Fibroblast of pulmonary artery (primary cell): ENCODE data around the gene FILIP1L.

Experiments
- DNase-seq: peaks from one replicate; pipeline ENCODE4 v3.0.0-alpha.2; 2010; ENCODE audit warnings: low read depth
- H3K4me3 ChIP-seq: replicated peaks from 2 replicates; pipeline ENCODE4 v1.5.1; 2011; ENCODE audit warnings: low read depth, mild to moderate bottlenecking, control low read depth, low read length, moderate library complexity
- CTCF ChIP-seq: IDR thresholded peaks from 2 replicates; pipeline ENCODE4 v1.5.1; 2011; ENCODE audit warnings: mild to moderate bottlenecking, control low read depth, low read length, inconsistent platforms; ENCODE audit errors: missing control alignments

FILIP1L gene

DNA sequence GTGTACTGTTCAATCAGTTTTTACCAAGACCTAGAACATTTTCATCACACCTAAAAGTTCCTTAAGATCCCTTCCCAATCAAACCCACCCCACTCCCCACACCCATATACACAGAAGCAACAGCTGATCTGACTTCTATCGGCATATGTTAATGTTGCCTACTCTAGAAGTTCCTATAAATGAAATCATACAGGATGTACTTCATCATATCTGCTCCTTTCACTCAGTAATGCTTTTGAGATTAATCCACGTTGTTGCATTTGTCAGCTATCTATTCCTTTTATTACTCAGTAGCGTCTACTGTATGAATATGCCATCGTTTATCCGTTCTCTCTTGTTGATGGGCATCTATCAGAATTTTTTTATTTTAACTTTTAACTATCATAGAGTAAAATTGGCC, 14.3 kb upstream of the FILIP1L start:
- no peak for TF ChIP-seq CTCF
- DNase-seq = no peak
- H3K4me3 ChIP-seq = no peak overlapping the region

DNA sequence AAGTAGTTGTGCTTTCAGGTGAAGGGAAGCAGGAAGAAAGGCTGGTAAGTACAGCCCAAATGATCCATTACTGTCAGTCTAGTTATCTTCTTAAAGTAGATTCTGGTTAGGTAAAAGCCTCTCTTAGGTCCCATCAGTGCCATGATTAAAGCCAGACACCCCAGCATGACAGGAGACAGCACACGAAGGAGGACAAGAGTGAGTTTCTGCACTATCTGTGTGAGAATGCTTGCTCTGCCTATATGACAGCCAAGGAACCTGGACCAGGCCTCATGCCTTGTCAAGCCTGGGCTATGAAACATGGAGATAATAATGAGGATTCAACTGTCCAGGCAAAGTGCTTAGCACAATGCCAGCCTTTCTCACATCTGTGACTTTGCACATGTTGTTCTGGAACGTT, 13.5 kb upstream of the FILIP1L start:
- no peak overlapping the region for H3K4me3 ChIP-seq
- no peak for DNase-seq
- no peak for TF ChIP-seq CTCF

DNA sequence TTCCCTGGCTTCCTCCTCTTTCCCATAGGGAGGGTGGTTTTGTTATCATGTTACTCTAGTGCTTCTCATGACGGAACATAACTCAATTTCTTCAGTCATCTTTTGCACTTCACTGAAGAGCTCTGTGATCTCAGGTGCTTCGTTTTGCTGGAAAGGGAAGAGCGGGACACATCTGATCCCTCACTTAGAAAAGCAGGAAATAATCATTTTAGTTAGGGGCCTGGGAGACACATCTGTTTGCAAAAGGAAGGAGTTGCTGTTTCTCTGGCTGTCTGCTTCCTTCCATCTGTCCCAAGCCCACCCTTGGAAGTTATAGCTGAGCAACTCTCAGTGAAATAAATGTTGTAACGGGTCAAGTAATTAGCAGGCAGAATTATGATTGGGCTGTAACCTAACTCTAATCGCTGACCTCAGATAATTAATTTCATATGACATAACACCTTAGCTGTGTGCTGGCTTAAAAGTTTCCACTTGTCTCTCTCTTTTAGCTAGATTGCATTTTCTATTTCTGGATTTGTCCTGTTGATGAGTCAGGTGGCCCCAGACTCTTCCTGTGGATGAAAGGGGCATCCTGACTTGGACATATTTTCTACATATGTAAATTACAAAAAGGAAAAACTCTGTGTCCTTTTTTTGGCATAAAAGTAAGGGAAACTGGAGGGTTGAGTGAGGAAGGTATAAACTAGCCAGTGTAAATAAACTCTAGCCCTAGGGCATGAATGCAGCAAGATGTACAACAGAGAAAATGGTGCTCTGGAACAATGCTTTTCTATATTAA, 11.0 kb upstream of the FILIP1L start:
- no peak for DNase-seq
- H3K4me3 ChIP-seq = no peak overlapping the region
- no peak for TF ChIP-seq CTCF

DNA sequence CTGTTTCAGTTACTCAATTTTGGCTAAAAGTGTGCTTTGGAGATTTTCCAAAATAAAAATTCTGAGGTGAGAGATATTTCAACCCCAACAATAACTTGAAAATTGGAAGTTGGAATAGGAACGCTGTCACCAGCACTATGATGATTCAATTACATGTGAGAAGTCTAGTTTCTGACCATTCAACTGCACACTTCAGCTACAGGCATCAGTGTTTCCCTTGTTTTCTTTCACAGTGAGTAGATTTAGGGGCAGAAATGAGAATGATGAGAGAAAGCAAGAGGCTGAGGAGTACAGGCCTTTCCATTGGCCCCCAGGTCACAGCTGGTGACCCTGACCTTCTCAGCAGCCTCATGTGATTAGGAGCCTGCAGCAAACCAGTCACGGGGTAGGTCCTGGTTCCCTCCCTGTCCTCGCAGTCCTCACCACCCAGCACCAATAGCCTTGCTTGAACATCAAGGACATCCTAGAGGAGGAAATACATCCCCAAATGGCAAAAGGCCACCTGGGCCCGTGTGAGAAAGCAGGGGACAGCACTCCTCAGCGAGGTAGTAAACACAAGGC, 10.0 kb upstream of the FILIP1L start:
- DNase-seq = no peak
- no peak for TF ChIP-seq CTCF

DNA sequence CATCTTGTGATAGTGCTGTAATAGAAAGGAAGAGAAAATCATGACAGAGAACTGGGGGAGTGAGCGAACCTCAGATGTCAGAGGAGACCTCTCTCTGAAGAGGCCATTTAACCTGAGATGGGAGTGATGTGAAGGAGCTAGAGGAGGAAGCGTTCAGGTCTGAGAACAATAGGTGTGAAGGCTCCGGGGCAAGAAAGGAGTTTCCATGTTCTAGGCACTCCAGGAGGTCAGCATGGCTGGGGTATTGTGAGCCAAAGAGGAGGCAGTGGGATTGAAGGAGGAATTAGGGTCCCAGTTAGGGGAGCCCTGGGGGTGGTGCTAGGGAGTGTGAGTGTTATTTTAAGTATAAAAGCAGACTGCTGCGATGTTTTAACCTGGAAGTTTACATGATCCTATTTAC, 8.8 kb upstream of the FILIP1L start:
- DNase-seq = no peak
- TF ChIP-seq CTCF = no peak
- H3K4me3 ChIP-seq = no peak overlapping the region

More for the DNA sequence above, 10.0 kb upstream of the FILIP1L start:
- H3K4me3 ChIP-seq = no peak overlapping the region

GRCh38 chr3:100122321-100122720, 8.0 kb upstream of the FILIP1L start:
- DNase-seq = no peak
- no peak for TF ChIP-seq CTCF
- H3K4me3 ChIP-seq = no peak overlapping the region

GRCh38 chr3:100120693-100121092, 6.4 kb upstream of the FILIP1L start:
- no peak for DNase-seq
- no peak for TF ChIP-seq CTCF

More at GRCh38 chr3:100120693-100121092, 6.4 kb upstream of the FILIP1L start:
- no peak overlapping the region for H3K4me3 ChIP-seq
